ENCODE results near the gene DLG2. TPM values are rescaled to one million over a fixed set of nuclear protein-coding genes. Genes with fewer than 3 reads are reported as not detected.

The DLG2 gene
- total RNA-seq, 1 experiment from 2014 or later = 17.5 TPM

- no peak for TF ChIP-seq TCF7 (CRISPR knock-in tag; IDR thresholded peaks at IDR 0.05; ENCODE audit: low read depth)
- TF ChIP-seq SMAD3 (CRISPR knock-in tag; IDR thresholded peaks at IDR 0.05; ENCODE audit: borderline replicate concordance) = no peak
- no peak for TF ChIP-seq GTF2I (CRISPR knock-in tag; conservative IDR thresholded peaks at IDR 0.05)
- TF ChIP-seq ZNF532 (CRISPR knock-in tag; IDR thresholded peaks at IDR 0.05; ENCODE audit: borderline replicate concordance) = no peak
- no peak for TF ChIP-seq ATF3 (CRISPR knock-in tag; conservative IDR thresholded peaks at IDR 0.05)
- TF ChIP-seq HMGXB4 (CRISPR knock-in tag; IDR thresholded peaks at IDR 0.05) = no peak
- no peak for TF ChIP-seq E2F5 (CRISPR knock-in tag; IDR thresholded peaks at IDR 0.05)
- TF ChIP-seq ESRRA (CRISPR knock-in tag; IDR thresholded peaks at IDR 0.05; ENCODE audit: borderline replicate concordance) = no peak
- no peak for TF ChIP-seq ZNF671 (CRISPR knock-in tag; IDR thresholded peaks at IDR 0.05)
- TF ChIP-seq EMX1 (CRISPR knock-in tag; IDR thresholded peaks at IDR 0.05) = no peak
- peaks cover 11% of the 10 kb centered on the region; the same call in 1 of the 2 replicates for H3K36me3 Mint-ChIP-seq
- H3K4me3 Mint-ChIP-seq = no peak overlapping the region
- H3K27ac Mint-ChIP-seq = no peak overlapping the region
- ATAC-seq = no peak
- DNase-seq (ENCODE audit: low spot score) = no peak
- ChIA-PET CTCF (no interaction called here), POLR2A (no interaction called here)
- H3K9me3 Mint-ChIP-seq = peaks cover 25% of the 10 kb centered on the region
- H3K27me3 Mint-ChIP-seq (ENCODE audit: low read depth) = no peaks in the 10 kb centered on the region
- H3K4me1 Mint-ChIP-seq = peaks cover 13% of the 10 kb centered on the region
Measured at GRCh38 chr11:85094795-85095194, 532.3 kb downstream of the DLG2 start.

GRCh38 chr11:85089654-85090053 lies 537.5 kb downstream of the DLG2 start:
- H3K4me3 Mint-ChIP-seq = no peak overlapping the region
- ChIA-PET CTCF (no interaction called here), POLR2A (no interaction called here)
- H3K27me3 Mint-ChIP-seq (ENCODE audit: low read depth) = no peaks in the 10 kb centered on the region
- DNase-seq (ENCODE audit: low spot score) (no peak), ATAC-seq (no peak)
- no peaks in the 10 kb centered on the region for H3K4me1 Mint-ChIP-seq
- no peak overlapping the region for H3K27ac Mint-ChIP-seq
- 0 out of 2 replicates have a peak, but pooled peaks cover 4% of the 10 kb centered on the region for H3K36me3 Mint-ChIP-seq
- H3K9me3 Mint-ChIP-seq = peaks cover 16% of the 10 kb centered on the region
- TF ChIP-seq ZBTB43 (CRISPR knock-in tag; IDR thresholded peaks at IDR 0.05) (no peak), MYBL2 (CRISPR knock-in tag; IDR thresholded peaks at IDR 0.05) (no peak), AR (CRISPR knock-in tag; IDR thresholded peaks at IDR 0.05) (no peak), ATF2 (CRISPR knock-in tag; IDR thresholded peaks at IDR 0.05; ENCODE audit: borderline replicate concordance, low read depth) (no peak), E2F1 (CRISPR knock-in tag; IDR thresholded peaks at IDR 0.05) (no peak), ZNF281 (CRISPR knock-in tag; IDR thresholded peaks at IDR 0.05) (no peak), SMAD3 (CRISPR knock-in tag; IDR thresholded peaks at IDR 0.05; ENCODE audit: borderline replicate concordance) (no peak)

Data from WTC11 (cell line).